Panc1 (cell line): ENCODE measurements around the gene PDE3B. TPM values are rescaled to one million over a fixed set of nuclear protein-coding genes. Genes with fewer than 3 reads are reported as not detected.

Experiments
- ATAC-seq: fragments of 200-7000 bp; cut with Tn5 transposase; 2 replicates; pipeline ENCODE4 v1.9.1; 2020; ENCODE audit warnings: mild to moderate bottlenecking, moderate library complexity
- BruUV-seq: library from RNA; stranded (reverse); fragments of 400-500 nt; replicated peaks from 2 replicates; lab custom pipeline; 2021; lab: Mats Ljungman, UMichigan
- CTCF ChIA-PET: fragments of 300-600 bp; sonication (Branson Sonifier 250); formaldehyde crosslinking; loops from one replicate; lab custom pipeline; 2022; ENCODE audit warnings: antibody characterized with exemption; lab: Charles Lee
- POLR2A ChIA-PET: fragments of 300-600 bp; sonication (Branson Sonifier 250); formaldehyde crosslinking; loops from one replicate; lab custom pipeline; 2022; ENCODE audit warnings: antibody characterized with exemption; lab: Charles Lee
- DNase-seq: peaks from one replicate; pipeline ENCODE4 v3.0.0-alpha.2; 2010; ENCODE audit warnings: low read depth, low spot score
- H3K27ac ChIP-seq: 2 replicates; pipeline ENCODE4 v1.5.1; 2011; ENCODE audit warnings: mild to moderate bottlenecking, low read length, inconsistent platforms
- H3K27me3 ChIP-seq: fragments of 200-500 bp; sonication (Bioruptor generic); 2 replicates; pipeline ENCODE4 v1.6.0; 2014; ENCODE audit warnings: low read length, inconsistent platforms; ENCODE audit not compliant: control insufficient read depth, insufficient read depth
- H3K36me3 ChIP-seq: fragments of 200-500 bp; sonication (Bioruptor generic); 2 replicates; pipeline ENCODE4 v1.5.1; 2014; ENCODE audit warnings: inconsistent platforms, mild to moderate bottlenecking, low read length, moderate library complexity; ENCODE audit not compliant: control insufficient read depth, insufficient read depth
- H3K4me1 ChIP-seq: 2 replicates; pipeline ENCODE4 v1.5.1; 2011; ENCODE audit warnings: inconsistent platforms, mild to moderate bottlenecking, low read length, moderate library complexity; ENCODE audit not compliant: control insufficient read depth, insufficient read depth
- H3K4me3 ChIP-seq, 2 experiments: 2 replicates each; pipeline ENCODE4 v1.5.1; 2011 to 2012; ENCODE audit warnings: low read depth in 2 of 2, low read length in 2 of 2, mild to moderate bottlenecking in 2 of 2, inconsistent platforms in 1 of 2, moderate library complexity in 1 of 2
- H3K9me3 ChIP-seq: fragments of 200-500 bp; sonication (Bioruptor generic); 2 replicates; pipeline ENCODE4 v1.5.1; 2014; ENCODE audit warnings: low read depth, mild to moderate bottlenecking, inconsistent platforms, low read length, moderate library complexity; ENCODE audit not compliant: control insufficient read depth, insufficient read depth
- CTCF ChIP-seq: fragments of 450-650 bp; IDR thresholded peaks from 2 replicates; pipeline ENCODE4 v1.5.1; 2017; ENCODE audit warnings: mild to moderate bottlenecking
- POLR2AphosphoS5 ChIP-seq: IDR thresholded peaks from 2 replicates; pipeline ENCODE4 v1.6.1; 2012; ENCODE audit warnings: mild to moderate bottlenecking, low read depth, low read length, moderate library complexity
- REST ChIP-seq, 2 experiments: IDR thresholded peaks; 2 replicates each; pipeline ENCODE4 v1.6.1; 2011 to 2012; ENCODE audit warnings: low read depth in 2 of 2, control low read depth in 1 of 2, low read length in 1 of 2, mild to moderate bottlenecking in 1 of 2, moderate library complexity in 1 of 2; ENCODE audit not compliant: insufficient read depth in 1 of 2
- SIN3A ChIP-seq: IDR thresholded peaks from 2 replicates; pipeline ENCODE4 v1.6.1; 2012; ENCODE audit warnings: low read depth, mild to moderate bottlenecking, low read length, moderate library complexity, borderline replicate concordance; ENCODE audit not compliant: insufficient read depth
- TCF7L2 ChIP-seq: IDR thresholded peaks from 2 replicates; pipeline ENCODE4 v1.6.1; 2011; ENCODE audit warnings: mild to moderate bottlenecking, low read depth, low read length, inconsistent platforms
- in situ Hi-C: cut with HindIII; loops from 2 replicates; pipeline ENCODE4 v1.10.0; 2016; ENCODE audit warnings: low sequenced_read_pairs, low pct_unique_long_range_greater_than_20kb
- intact Hi-C: fragments of 100-400 bp; cut with micrococcal nuclease; formaldehyde crosslinking; loops from one replicate; pipeline ENCODE4 v1.10.0; 2022; ENCODE audit not compliant: unreplicated experiment
- total RNA-seq: library from RNA; stranded (reverse); gene quantifications from one replicate; pipeline ENCODE4 v1.2.1, GENCODE V29; 2021; ENCODE audit not compliant: unreplicated experiment

Gene PDE3B
- total RNA-seq, 1 experiment from 2014 or later: 33.0 TPM

GRCh38 chr11:14764579-14765527, 121.2 kb downstream of the PDE3B start:
- Histone ChIP-seq H3K27ac (no peak overlapping the region), H3K9me3 (no peaks in the 10 kb centered on the region), H3K4me3 (no peak overlapping the region), H3K36me3 (no peaks in the 10 kb centered on the region), H3K4me1 (no peaks in the 10 kb centered on the region; the same call in 1 of the 2 replicates), H3K27me3 (no peaks in the 10 kb centered on the region)
- intact Hi-C loops (loop anchor here (10.0 kb wide), 1 partner anchor 230 kb away; no protein-coding TSS in a partner anchor), in situ Hi-C loops (no loop called here)
- DNase-seq (no peak), ATAC-seq (no peak)
- ChIA-PET POLR2A (no interaction called here), CTCF (no interaction called here)
- BruUV-seq: no TSS peak
- TF ChIP-seq TCF7L2: no peak
- no peak for TF ChIP-seq REST (IDR thresholded peaks at IDR 0.05; ENCODE audit: insufficient read depth in 1 of 2, low read depth in 2 of 2, low read length in 1 of 2)
- TF ChIP-seq CTCF: no peak
- no peak for TF ChIP-seq SIN3A
- no peak for TF ChIP-seq POLR2AphosphoS5

- no peak overlapping the region for H3K4me3 ChIP-seq
- BruUV-seq: no TSS peak
- H3K36me3 ChIP-seq: no peaks in the 10 kb centered on the region
- H3K4me1 ChIP-seq: no peaks in the 10 kb centered on the region; the same call in 1 of the 2 replicates
- intact Hi-C loops: loop anchor here (10.0 kb wide), 1 partner anchor 232 kb away; no protein-coding TSS in a partner anchor
- DNase-seq: no peak
- H3K27me3 ChIP-seq: no peaks in the 10 kb centered on the region
- no peak overlapping the region for H3K27ac ChIP-seq
- POLR2A ChIA-PET: no interaction called here
- in situ Hi-C loops: no loop called here
- ATAC-seq: no peak
- no peaks in the 10 kb centered on the region for H3K9me3 ChIP-seq
- CTCF ChIA-PET: no interaction called here
- TF ChIP-seq POLR2AphosphoS5 (no peak), SIN3A (no peak), REST (IDR thresholded peaks at IDR 0.05; ENCODE audit: insufficient read depth in 1 of 2, low read depth in 2 of 2, low read length in 1 of 2) (no peak), CTCF (no peak)
Measured at GRCh38 chr11:14766585-14766984, 123.0 kb downstream of the PDE3B start.
